Thyroid gland (tissue), 4 donors: ENCODE results near the gene CLIC1.

ENCODE experiments used
- POLR2A ChIP-seq, 2 donors: fragments of 450-650 bp; IDR thresholded peaks; one replicate each; pipeline ENCODE4 v1.6.1; 2017; ENCODE audit warnings: antibody characterized with exemption in 2 of 2, mild to moderate bottlenecking in 2 of 2, moderate library complexity in 1 of 2
- TF ChIP-seq, protein P1 (sequence below), 6 experiments: fragments of 200-600 bp in 3 of 6; fragments of 450-650 bp in 3 of 6; sonication (generic) in 3 of 6; IDR thresholded peaks; one replicate each; pipeline ENCODE4 v1.5.1; 2016 to 2019; ENCODE audit warnings: antibody characterized with exemption in 6 of 6, mild to moderate bottlenecking in 2 of 6, inconsistent platforms in 1 of 6, moderate library complexity in 1 of 6

DNA sequence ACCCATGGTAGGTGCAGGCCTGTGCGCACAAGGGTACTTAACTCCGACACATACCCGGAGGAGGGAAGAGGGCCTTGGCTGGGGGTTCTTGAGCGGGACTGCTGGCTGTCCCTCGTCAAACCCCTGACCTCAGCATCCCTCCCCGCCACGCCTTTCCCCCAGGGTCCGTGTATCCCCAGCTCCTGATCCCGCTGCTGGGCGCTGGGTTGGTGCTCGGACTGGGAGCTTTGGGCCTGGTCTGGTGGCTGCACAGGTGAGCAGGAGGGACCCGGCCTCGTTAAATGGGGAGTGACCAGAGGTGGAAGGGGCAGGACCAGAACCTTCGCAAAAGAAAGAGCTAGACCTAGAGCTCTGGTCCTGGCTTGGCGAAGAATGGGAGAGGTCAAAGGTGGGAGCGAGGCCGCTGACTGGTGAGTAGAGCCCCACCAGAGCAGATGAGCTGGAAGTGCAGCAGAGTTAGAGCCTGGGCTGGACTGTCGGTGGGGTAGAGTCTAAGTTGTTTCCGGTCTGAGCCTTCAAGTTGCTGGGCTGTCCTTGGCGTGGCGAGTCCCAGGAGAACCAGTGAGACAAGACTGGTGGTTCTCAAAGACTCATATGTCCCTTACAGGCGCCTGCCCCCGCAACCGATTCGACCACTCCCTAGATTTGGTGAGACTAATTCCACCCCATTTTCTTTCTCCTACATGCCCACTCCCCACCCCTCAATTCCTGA lies 12.2 kb downstream of the CLIC1 start:
- no peak for TF ChIP-seq POLR2A (IDR thresholded peaks at IDR 0.05)
- TF ChIP-seq, protein P1, sequence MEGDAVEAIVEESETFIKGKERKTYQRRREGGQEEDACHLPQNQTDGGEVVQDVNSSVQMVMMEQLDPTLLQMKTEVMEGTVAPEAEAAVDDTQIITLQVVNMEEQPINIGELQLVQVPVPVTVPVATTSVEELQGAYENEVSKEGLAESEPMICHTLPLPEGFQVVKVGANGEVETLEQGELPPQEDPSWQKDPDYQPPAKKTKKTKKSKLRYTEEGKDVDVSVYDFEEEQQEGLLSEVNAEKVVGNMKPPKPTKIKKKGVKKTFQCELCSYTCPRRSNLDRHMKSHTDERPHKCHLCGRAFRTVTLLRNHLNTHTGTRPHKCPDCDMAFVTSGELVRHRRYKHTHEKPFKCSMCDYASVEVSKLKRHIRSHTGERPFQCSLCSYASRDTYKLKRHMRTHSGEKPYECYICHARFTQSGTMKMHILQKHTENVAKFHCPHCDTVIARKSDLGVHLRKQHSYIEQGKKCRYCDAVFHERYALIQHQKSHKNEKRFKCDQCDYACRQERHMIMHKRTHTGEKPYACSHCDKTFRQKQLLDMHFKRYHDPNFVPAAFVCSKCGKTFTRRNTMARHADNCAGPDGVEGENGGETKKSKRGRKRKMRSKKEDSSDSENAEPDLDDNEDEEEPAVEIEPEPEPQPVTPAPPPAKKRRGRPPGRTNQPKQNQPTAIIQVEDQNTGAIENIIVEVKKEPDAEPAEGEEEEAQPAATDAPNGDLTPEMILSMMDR (IDR thresholded peaks at IDR 0.05), result no peak
